ENCODE results near the gene USP6. TPM values are rescaled to one million over a fixed set of nuclear protein-coding genes. Genes with fewer than 3 reads are reported as not detected.
A peak's percentile ranks its signal among the peaks of the same experiment; 100 is the strongest.
"Not testable (repeated sequence)": the region's sequence is repeated elsewhere in the genome, so short reads cannot be mapped to it uniquely, and the experiment has no call there.

Gene USP6
- total and polyA plus RNA-seq, 9 donors = 5.0 to 26.5 (median 11.3) TPM

GRCh38 chr17:5211458-5211857 is 95.6 kb downstream of the USP6 start:
- no peaks in the 10 kb centered on the region for H3K4me1 ChIP-seq (ENCODE audit: control insufficient read depth, insufficient read depth, low read length)
- H3K27me3 ChIP-seq (ENCODE audit: control insufficient read depth, insufficient read depth, low read length) = no peaks in the 10 kb centered on the region
- WGBS (ENCODE audit: insufficient coverage) = 81% methylated on average over 4 of the region's 7 CpGs
- no peaks in the 10 kb centered on the region for H3K9me3 ChIP-seq (replicated peaks; ENCODE audit: control insufficient read depth, low read depth, low read length)
- peak; percentile 55 for DNase-seq
- H3K4me3 ChIP-seq (ENCODE audit: low read length) = no peak overlapping the region
- H3K27ac ChIP-seq (ENCODE audit: low read length) = peak overlapping the region; percentile 29
- peaks cover 28% of the 10 kb centered on the region for H3K36me3 ChIP-seq (ENCODE audit: control insufficient read depth, insufficient read depth, low read length)

- not testable (repeated sequence) for DNase-seq; H3K27me3 ChIP-seq (ENCODE audit: control insufficient read depth, insufficient read depth, low read length); H3K27ac ChIP-seq (ENCODE audit: low read length); H3K4me1 ChIP-seq (ENCODE audit: control insufficient read depth, insufficient read depth, low read length); H3K9me3 ChIP-seq (replicated peaks; ENCODE audit: control insufficient read depth, low read depth, low read length); H3K4me3 ChIP-seq (ENCODE audit: low read length)
- WGBS (ENCODE audit: insufficient coverage) = no CpG with 5 or more reads among the region's 5 CpGs
- peaks cover 39% of the 10 kb centered on the region for H3K36me3 ChIP-seq (ENCODE audit: control insufficient read depth, insufficient read depth, low read length)
Measured at GRCh38 chr17:5217562-5217961, 101.7 kb downstream of the USP6 start.

GRCh38 chr17:5219536-5219935 is 103.7 kb downstream of the USP6 start:
- peaks cover 39% of the 10 kb centered on the region for H3K36me3 ChIP-seq (ENCODE audit: control insufficient read depth, insufficient read depth, low read length)
- H3K4me1 ChIP-seq (ENCODE audit: control insufficient read depth, insufficient read depth, low read length) = no peaks in the 10 kb centered on the region
- H3K9me3 ChIP-seq (replicated peaks; ENCODE audit: control insufficient read depth, low read depth, low read length) = no peaks in the 10 kb centered on the region
- no peak overlapping the region for H3K4me3 ChIP-seq (ENCODE audit: low read length)
- no peak overlapping the region for H3K27ac ChIP-seq (ENCODE audit: low read length)
- DNase-seq = no peak
- WGBS (ENCODE audit: insufficient coverage) = 97% methylated on average over 5 of the region's 6 CpGs
- H3K27me3 ChIP-seq (ENCODE audit: control insufficient read depth, insufficient read depth, low read length) = no peaks in the 10 kb centered on the region

GRCh38 chr17:5220074-5220473 is 104.2 kb downstream of the USP6 start:
- no peak overlapping the region for H3K27ac ChIP-seq (ENCODE audit: low read length)
- H3K36me3 ChIP-seq (ENCODE audit: control insufficient read depth, insufficient read depth, low read length) = peaks cover 39% of the 10 kb centered on the region
- no peaks in the 10 kb centered on the region for H3K27me3 ChIP-seq (ENCODE audit: control insufficient read depth, insufficient read depth, low read length)
- WGBS (ENCODE audit: insufficient coverage) = 87% methylated on average over 2 of the region's 5 CpGs
- DNase-seq = no peak
- no peaks in the 10 kb centered on the region for H3K4me1 ChIP-seq (ENCODE audit: control insufficient read depth, insufficient read depth, low read length)
- no peaks in the 10 kb centered on the region for H3K9me3 ChIP-seq (replicated peaks; ENCODE audit: control insufficient read depth, low read depth, low read length)
- H3K4me3 ChIP-seq (ENCODE audit: low read length) = no peak overlapping the region

- H3K36me3 ChIP-seq (ENCODE audit: control insufficient read depth, insufficient read depth, low read length) = peaks cover 35% of the 10 kb centered on the region
Measured at GRCh38 chr17:5221912-5222311, 106.1 kb downstream of the USP6 start.

More at GRCh38 chr17:5221912-5222311, 106.1 kb downstream of the USP6 start:
- not testable (repeated sequence) for H3K27ac ChIP-seq (ENCODE audit: low read length); H3K9me3 ChIP-seq (replicated peaks; ENCODE audit: control insufficient read depth, low read depth, low read length); H3K4me1 ChIP-seq (ENCODE audit: control insufficient read depth, insufficient read depth, low read length); H3K4me3 ChIP-seq (ENCODE audit: low read length); H3K27me3 ChIP-seq (ENCODE audit: control insufficient read depth, insufficient read depth, low read length); DNase-seq
- no CpG with 5 or more reads among the region's 12 CpGs for WGBS (ENCODE audit: insufficient coverage)

Other genes starting within 250 kb of the USP6 start
- 2.8 TPM for gene C17orf107, start 216.5 kb upstream of the USP6 start, total RNA-seq
- 1 to 10 TPM in 6 of 8 donors, under 1 TPM in 2; 0.80 to 3.1 (median 1.4) TPM for gene C17orf107, start 216.5 kb upstream of the USP6 start, polyA plus RNA-seq (ENCODE audit: insufficient read depth in 1 of 8, insufficient read length in 8 of 8, low replicate concordance in 1 of 8)
- 1.5 TPM for gene CHRNE, start 212.9 kb upstream of the USP6 start, total RNA-seq
- 1 to 10 TPM in 6 of 8 donors, under 1 TPM in 2; 0.53 to 2.5 (median 1.4) TPM for gene CHRNE, start 212.9 kb upstream of the USP6 start, polyA plus RNA-seq (ENCODE audit: insufficient read depth in 1 of 8, insufficient read length in 8 of 8, low replicate concordance in 1 of 8)
- gene GP1BA, start 183.8 kb upstream of the USP6 start, total RNA-seq = 0.04 TPM
- gene GP1BA, start 183.8 kb upstream of the USP6 start, polyA plus RNA-seq (ENCODE audit: insufficient read depth in 1 of 8, insufficient read length in 8 of 8, low replicate concordance in 1 of 8) = 1 to 10 TPM in 4 of 8 donors, under 1 TPM in 4; 0.69 to 1.3 (median 0.93) TPM
- 39.8 TPM for gene SLC25A11, start 176.0 kb upstream of the USP6 start, total RNA-seq
- gene SLC25A11, start 176.0 kb upstream of the USP6 start, polyA plus RNA-seq (ENCODE audit: insufficient read depth in 1 of 8, insufficient read length in 8 of 8, low replicate concordance in 1 of 8) = 10 to 100 TPM; 51.3 to 60.3 (median 56.0) TPM
- 34.6 TPM for gene RNF167, start 175.8 kb upstream of the USP6 start, total RNA-seq
- gene RNF167, start 175.8 kb upstream of the USP6 start, polyA plus RNA-seq (ENCODE audit: insufficient read depth in 1 of 8, insufficient read length in 8 of 8, low replicate concordance in 1 of 8) = 10 to 100 TPM; 66.0 to 71.5 (median 69.6) TPM
- gene PFN1, start 167.5 kb upstream of the USP6 start, total RNA-seq = 175 TPM
- 100 to 1,000 TPM; 413 to 498 (median 454) TPM for gene PFN1, start 167.5 kb upstream of the USP6 start, polyA plus RNA-seq (ENCODE audit: insufficient read depth in 1 of 8, insufficient read length in 8 of 8, low replicate concordance in 1 of 8)
- 1,492 TPM for gene ENO3, start 164.9 kb upstream of the USP6 start, total RNA-seq
- 1,000 to 10,000 TPM in 6 of 8 donors, 100 to 1,000 TPM in 2; 815 to 2,459 (median 1,732) TPM for gene ENO3, start 164.9 kb upstream of the USP6 start, polyA plus RNA-seq (ENCODE audit: insufficient read depth in 1 of 8, insufficient read length in 8 of 8, low replicate concordance in 1 of 8)
- gene SPAG7, start 148.2 kb upstream of the USP6 start, total RNA-seq = 77.7 TPM
- 100 to 1,000 TPM in 6 of 8 donors, 10 to 100 TPM in 2; 91.7 to 122 (median 103) TPM for gene SPAG7, start 148.2 kb upstream of the USP6 start, polyA plus RNA-seq (ENCODE audit: insufficient read depth in 1 of 8, insufficient read length in 8 of 8, low replicate concordance in 1 of 8)
- 4.4 TPM for gene CAMTA2, start 128.4 kb upstream of the USP6 start, total RNA-seq
- gene CAMTA2, start 128.4 kb upstream of the USP6 start, polyA plus RNA-seq (ENCODE audit: insufficient read depth in 1 of 8, insufficient read length in 8 of 8, low replicate concordance in 1 of 8) = 10 to 100 TPM; 15.8 to 25.2 (median 22.3) TPM
- 0.93 TPM for gene INCA1, start 118.5 kb upstream of the USP6 start, total RNA-seq
- gene INCA1, start 118.5 kb upstream of the USP6 start, polyA plus RNA-seq (ENCODE audit: insufficient read depth in 1 of 8, insufficient read length in 8 of 8, low replicate concordance in 1 of 8) = 1 to 10 TPM; 2.8 to 5.4 (median 4.0) TPM
- 57.0 TPM for gene KIF1C, start 118.1 kb upstream of the USP6 start, total RNA-seq
- 100 to 1,000 TPM in 2 of 8 donors, 10 to 100 TPM in 6; 82.5 to 103 (median 95.4) TPM for gene KIF1C, start 118.1 kb upstream of the USP6 start, polyA plus RNA-seq (ENCODE audit: insufficient read depth in 1 of 8, insufficient read length in 8 of 8, low replicate concordance in 1 of 8)
- gene SLC52A1, start 80.6 kb upstream of the USP6 start, total RNA-seq = 0.04 TPM
- gene SLC52A1, start 80.6 kb upstream of the USP6 start, polyA plus RNA-seq (ENCODE audit: insufficient read depth in 1 of 8, insufficient read length in 8 of 8, low replicate concordance in 1 of 8) = under 1 TPM in 7 of 8 donors, not detected in 1; 0.07 to 0.31 (median 0.12) TPM
- 6.3 TPM for gene ZFP3, start 37.6 kb upstream of the USP6 start, total RNA-seq
- gene ZFP3, start 37.6 kb upstream of the USP6 start, polyA plus RNA-seq (ENCODE audit: insufficient read depth in 1 of 8, insufficient read length in 8 of 8, low replicate concordance in 1 of 8) = 10 to 100 TPM in 4 of 8 donors, 1 to 10 TPM in 4; 8.1 to 12.6 (median 10.4) TPM
- 12.1 TPM for gene ZNF232, start 4.2 kb upstream of the USP6 start, total RNA-seq
- gene ZNF232, start 4.2 kb upstream of the USP6 start, polyA plus RNA-seq (ENCODE audit: insufficient read depth in 1 of 8, insufficient read length in 8 of 8, low replicate concordance in 1 of 8) = 10 to 100 TPM in 5 of 8 donors, 1 to 10 TPM in 3; 8.4 to 27.4 (median 10.3) TPM
- gene ZNF594, start 75.8 kb downstream of the USP6 start, total RNA-seq = 15.2 TPM
- 10 to 100 TPM in 1 of 8 donors, 1 to 10 TPM in 7; 6.5 to 11.7 (median 8.4) TPM for gene ZNF594, start 75.8 kb downstream of the USP6 start, polyA plus RNA-seq (ENCODE audit: insufficient read depth in 1 of 8, insufficient read length in 8 of 8, low replicate concordance in 1 of 8)
- gene SCIMP, start 118.8 kb downstream of the USP6 start, total RNA-seq = 0.89 TPM
- 1 to 10 TPM in 7 of 8 donors, under 1 TPM in 1; 0.93 to 1.9 (median 1.2) TPM for gene SCIMP, start 118.8 kb downstream of the USP6 start, polyA plus RNA-seq (ENCODE audit: insufficient read depth in 1 of 8, insufficient read length in 8 of 8, low replicate concordance in 1 of 8)
- gene RABEP1, start 166.3 kb downstream of the USP6 start, total RNA-seq = 41.7 TPM
- gene RABEP1, start 166.3 kb downstream of the USP6 start, polyA plus RNA-seq (ENCODE audit: insufficient read depth in 1 of 8, insufficient read length in 8 of 8, low replicate concordance in 1 of 8) = 10 to 100 TPM; 38.2 to 55.6 (median 51.8) TPM